GM19452 (cell line): Measurements from ENCODE around the gene PPP2R5C.

Experiments used
- ATAC-seq: cut with Tn5 transposase; IDR thresholded peaks from one replicate; pipeline ENCODE4 v1.9.1; 2021; ENCODE audit not compliant: unreplicated experiment

Gene PPP2R5C

DNA sequence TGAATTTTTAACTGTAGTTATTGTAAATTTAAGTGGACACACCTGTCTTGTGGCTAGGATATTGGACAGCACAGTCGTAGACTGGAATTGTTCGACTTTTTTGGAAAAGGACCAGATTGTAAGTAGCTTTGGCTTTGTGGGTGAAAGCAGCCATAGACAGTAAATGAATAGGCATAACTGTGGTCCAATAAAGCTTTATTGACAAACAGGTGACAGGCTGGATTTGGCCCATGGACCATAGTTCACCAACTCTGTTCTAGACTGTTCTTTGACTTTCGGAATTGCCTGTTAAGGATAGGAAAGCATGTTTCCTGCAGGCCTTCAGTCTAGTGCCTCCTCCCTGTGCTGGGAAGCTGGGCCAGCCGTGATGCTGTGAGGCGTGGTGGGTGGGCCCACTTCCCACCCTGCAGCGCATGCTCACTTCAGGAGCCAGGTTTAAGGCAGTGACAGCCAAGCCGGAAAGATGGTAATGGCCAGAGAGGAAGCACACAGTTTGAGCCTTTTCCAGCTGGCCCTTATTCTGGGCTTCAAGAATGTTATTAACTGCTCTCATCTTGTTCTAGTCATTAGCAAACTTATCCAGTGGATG lies 51.8 kb downstream of the PPP2R5C start:
- no peak for ATAC-seq

DNA sequence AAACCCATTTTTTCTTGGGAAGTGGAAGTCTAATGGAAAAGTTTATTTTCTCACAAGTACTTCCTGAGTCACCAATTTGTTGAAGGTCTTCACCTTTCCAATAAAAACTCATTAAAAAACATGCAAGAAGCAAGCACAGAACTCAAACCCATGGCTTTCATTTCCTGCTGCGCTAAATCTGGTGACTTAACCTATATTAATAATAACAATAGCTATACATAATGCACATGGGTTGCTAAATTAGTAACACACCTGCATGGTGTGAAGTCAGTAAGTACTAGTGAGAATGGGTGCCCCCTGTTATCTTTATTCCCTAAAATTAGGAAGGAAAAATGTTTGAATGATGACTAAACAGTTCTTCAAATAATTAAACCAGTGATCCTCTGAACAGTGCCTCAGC lies 52.3 kb downstream of the PPP2R5C start:
- no peak for ATAC-seq

DNA sequence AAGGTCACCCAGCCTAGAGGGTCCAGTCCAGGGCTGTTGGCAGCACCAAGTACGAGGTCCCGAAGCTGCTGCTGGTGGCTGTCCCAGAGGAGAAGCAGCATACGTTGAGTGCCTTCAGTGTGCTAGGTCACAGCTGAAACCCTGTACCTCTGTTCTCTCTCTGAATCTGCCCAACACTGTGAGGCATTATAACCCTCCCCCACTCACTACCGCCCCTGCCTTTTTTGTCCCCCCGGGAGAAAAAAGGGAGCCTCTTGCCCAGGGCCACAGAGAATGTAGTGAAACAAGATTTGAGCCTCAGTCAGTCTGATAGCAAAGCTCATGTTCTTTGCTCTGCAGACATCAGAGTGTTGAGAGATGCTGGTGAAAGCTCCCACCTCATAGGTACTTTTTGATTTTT lies 53.4 kb downstream of the PPP2R5C start:
- no peak for ATAC-seq

DNA sequence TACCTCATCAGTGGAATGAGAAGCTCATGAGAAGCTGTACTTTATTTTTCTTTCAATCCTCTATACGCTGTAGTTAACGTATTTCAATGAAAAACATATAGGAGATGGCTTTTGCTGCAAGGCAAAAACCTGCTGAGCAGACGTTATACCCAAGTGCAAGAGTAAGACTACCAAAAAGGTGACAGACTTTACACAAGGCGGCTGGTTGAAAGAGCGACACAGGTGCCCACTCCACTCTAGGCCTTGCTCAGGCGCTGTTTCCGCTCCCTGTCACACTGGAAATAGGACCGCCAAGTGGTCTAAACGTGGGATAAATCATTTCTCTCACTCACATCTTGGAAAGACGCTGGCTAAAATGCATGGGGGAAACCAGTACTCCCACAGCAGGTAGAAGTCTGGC lies 54.5 kb downstream of the PPP2R5C start:
- ATAC-seq: no peak

DNA sequence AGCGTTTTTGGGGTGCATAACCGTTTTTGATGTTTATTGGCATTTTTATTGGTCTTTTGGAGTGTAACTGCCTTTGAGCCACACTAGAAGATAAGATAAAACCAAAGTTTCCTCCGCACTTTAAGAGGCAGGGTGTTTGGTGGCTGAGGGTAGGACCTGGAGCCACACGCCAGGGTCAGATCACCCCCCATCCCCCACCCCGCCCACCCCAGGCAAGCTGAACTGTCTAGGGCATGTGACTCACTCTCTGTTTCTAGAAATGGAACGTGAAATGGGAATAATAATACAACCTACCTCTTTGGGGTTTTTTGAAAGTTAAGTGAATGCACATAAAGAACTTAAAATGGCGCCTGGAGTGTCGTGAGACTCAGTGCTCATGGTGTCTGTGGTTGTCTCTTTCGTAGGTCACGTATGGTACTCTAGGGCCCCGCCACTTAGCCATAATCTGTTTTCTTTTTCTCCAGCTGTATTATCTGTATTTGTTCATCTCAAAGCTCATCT lies 56.0 kb downstream of the PPP2R5C start:
- no peak for ATAC-seq

DNA sequence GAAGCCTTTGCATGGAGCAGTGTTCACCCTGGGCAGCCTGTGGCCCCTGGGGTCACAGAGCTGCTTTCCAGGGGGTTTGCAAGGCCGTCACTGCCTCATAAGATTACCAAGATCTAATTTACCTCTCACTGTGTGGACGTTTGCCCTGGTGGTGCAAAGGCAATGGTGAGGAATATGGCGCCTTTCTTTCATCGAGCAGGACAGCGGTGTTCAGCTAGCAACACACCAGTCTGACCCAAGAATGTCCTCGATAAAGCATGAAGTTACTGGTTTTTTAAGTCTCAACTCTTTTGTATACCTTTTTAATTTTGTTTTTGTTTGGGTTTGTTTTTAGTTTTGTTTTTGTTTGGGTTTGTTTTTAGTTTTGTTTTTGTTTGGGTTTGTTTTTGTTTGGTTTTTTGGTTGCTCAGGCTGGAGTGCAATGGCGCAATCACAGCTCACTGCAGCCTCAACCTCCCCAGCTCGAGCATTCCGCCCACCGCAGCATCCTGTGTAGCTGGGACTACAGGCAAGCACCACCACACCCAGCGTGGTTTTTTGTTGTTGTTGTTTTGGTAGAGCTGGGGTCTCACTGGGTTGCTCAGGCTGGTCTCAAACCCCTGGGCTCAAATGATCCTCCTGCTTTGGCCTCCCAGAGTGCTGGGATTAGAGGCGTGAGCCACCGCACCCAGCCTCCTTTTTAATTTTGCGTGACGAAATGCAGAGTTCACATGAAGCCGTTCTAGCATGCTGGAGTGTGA lies 57.9 kb downstream of the PPP2R5C start:
- ATAC-seq: no peak

DNA sequence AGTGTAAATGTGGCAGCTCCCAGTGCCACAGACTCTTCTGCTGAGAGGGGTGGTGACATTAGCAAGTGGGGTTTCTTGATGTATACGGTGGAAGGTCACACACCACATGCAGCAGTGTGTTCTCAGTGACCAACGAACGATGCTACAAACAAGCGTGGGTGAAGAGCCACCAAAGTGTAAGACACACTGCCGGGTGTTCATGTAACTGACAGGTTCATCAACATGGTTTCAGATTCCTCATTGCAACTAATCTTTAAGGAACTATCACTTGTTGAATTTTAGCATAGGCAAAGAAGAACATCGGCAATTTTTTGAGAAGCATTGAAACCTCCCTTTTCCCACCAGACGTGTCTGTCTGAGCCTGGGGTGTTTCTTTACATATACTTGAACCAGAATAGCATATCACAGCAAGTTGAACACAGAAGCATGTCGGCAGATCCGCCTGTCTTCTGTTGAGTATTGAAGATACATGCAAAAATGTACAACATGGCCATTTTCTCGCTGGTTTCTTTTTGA lies 58.8 kb downstream of the PPP2R5C start:
- peak; percentile 31 for ATAC-seq

DNA sequence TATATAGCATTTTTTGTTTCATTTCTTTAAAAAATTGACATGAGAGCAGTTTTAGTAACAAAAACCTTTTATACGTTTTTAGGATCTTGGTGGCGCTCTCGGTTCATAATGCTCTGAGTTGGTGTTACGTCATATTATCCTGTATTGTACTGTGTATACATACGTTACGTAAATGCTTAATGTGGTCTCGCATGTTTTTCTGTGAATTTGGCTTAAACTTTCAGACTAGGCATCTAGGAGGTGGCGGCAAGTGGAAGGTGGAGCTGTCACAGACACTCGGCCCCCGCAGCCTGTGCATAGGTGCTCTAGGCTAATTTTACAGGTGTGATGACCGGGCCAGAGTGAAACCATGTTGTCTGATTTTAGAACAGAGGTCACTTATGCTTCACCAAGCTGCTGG lies 60.0 kb downstream of the PPP2R5C start:
- no peak for ATAC-seq

DNA sequence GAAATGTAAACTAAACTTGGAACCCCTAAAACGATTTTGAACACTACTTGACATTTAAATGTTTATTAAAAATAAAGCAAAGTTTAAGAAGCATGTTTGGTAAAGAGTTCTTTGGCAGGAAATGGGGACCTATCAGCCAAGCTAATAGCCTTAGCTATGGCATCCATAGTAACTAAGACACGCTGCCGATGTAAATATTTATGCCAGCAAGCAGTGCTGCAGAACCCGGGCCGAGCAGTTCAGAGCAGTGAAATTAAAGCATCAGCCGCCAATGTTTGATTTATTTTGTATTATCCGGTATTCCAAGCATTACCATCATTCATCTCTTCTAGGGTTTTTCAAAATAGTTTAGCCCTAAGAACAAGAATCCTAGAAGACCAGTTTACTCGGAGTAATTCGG lies 61.6 kb downstream of the PPP2R5C start:
- no peak for ATAC-seq

DNA sequence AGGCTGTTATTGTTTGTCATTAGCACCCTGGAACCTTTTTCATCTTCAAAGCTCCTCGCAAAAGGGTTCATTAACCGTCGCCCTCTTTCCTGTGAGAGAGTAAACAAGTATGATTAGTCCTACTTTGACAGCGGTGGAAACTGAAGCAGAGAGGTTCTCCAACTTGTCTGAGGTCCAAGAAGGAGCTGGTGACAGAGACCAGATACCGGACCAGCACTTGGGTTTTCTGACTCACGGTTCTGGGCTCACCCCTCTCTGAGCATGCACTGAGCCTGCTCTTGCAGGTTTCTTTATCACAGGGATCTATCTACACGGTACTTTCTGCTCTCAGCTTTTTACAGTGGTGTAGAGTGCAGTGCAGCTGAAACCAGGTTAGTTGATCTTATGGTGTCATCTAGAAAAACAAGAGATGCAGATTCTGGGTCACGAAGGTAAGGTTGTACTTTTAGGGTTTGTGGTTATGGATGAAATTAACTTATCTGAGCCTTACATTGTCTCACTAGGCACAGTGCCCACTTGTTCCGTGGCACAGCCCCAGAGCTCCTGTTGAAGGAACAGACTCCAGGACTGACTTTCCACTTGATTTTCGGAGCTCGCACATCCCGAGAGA lies 62.1 kb downstream of the PPP2R5C start:
- no peak for ATAC-seq

DNA sequence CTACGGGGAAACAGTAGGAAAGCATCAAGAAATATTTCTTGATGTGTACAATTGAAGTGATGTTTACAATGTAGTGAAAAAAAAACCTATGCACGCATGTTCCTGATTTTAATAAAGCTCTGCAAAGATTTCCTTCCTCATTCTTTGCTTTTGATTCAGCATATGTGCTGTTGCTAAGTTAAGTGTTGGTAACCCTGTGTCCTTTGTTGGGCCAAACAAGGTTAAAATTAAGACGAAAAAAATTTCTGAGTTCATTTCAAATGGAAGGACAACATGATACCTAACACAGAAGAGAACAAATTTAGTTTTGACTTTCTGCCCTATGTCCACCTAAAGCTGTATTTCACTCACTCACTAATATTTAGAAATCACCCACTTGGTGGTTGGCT lies 62.8 kb downstream of the PPP2R5C start:
- no peak for ATAC-seq

DNA sequence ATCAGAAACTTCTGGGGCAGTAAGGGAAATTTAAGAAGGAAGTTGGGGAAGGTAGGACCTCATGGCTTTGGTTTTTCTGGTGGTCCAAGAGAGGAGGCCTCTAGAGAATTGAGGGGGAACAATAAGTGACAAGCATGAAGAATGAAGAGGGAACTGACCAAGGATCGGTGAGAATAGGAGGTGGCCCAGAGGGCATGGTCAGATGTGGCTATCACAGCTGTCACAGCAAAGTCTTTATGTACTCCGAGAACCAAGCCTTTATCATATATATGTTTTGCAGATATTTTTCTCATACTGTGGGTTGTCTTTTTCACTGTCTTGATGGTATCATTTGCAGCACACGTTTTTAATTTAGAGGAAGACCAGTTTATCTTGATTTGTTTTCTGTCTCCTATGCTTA lies 64.3 kb downstream of the PPP2R5C start:
- no peak for ATAC-seq

DNA sequence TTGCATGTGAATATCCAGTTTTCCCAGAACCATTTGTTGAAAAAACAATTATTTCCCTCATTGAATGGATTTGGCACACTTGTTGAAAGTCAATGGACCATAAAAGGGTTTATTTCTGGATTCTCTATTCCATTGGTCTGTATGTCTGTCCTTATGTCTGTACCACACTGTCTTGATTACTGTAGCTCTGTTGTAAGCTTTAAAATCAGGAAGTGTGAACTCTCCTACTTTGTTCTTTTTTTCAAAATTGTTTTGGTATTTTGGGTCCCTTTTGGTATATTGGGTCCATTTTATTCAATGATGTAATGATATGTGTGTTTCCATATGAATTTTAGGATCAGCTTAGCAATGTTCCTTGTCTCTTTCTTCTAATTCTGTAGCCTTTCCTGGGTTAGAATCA lies 64.8 kb downstream of the PPP2R5C start:
- no peak for ATAC-seq

DNA sequence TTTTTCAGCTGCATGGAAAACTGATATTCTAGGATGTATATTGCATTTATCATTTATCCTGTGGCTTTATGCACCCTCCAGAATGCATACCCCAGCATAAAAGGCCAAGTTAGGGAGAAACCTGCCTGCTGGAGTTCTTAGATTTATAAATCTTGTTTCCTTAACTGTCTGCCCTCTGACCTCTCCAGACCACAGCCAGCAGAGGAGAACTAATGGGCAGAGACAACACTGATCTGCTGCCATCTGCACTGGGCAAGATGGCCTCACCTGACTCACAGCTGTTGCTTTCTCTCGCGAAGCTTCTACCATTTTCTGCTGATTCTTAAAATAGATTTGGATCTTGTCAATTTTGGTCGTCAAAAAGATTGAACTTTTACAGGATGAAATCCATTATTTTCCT lies 65.8 kb downstream of the PPP2R5C start:
- no peak for ATAC-seq

DNA sequence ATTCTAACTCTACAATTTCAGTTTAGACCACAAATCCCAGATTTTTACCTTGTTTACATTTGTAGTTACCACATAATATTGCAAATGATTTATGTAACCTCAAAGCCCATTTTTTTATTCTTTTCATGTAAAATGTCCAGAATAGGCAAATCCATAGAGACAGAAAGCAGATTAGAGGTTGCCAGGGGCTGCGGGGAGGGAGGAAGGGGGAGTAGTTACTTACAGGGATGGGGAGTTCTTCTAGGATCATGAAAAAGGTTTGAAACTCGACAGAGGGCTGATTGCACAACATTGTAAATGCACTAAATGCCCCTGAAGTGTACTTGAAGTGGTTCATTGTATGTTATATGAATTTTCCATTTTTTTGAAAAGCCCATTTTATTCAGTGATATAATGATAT lies 66.5 kb downstream of the PPP2R5C start:
- ATAC-seq: no peak

DNA sequence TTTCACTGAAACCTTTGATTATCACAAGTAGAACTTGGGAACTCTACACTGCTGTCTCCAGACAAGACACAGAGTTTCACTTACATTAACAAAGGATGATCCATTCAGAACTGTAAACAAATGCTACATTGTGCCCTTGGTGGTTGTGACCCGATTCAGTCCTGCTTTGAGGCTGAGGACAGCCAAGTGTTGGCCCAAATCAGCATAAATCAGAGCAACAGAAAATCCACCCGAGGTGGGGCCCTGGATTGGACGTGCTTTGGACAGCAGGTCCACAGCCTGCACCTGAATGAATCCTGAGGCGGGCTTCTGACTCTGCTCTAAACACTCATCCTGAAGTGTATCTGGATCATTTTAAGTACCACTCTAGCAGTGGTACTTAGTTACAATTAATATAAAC lies 68.8 kb downstream of the PPP2R5C start:
- no peak for ATAC-seq

DNA sequence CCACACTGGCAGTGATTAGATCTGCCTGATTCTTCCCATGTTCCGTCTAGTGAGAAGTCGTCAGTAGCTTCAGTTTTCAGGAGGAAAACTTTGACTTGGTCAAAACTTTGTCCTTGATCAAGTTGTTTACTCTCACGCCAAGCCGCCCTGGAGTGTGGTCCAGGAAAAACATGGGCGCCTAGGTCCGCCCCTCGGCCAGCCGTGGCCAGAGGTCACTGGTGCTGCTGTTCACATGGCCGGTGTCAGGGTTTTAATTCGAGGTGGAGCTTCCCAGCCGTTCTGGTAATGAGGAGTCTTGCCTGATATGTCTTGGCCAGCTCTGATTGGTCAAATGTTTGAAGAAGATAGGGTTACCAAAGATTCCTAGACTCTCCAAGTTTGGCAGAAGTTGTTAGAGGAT lies 71.5 kb downstream of the PPP2R5C start:
- no peak for ATAC-seq

DNA sequence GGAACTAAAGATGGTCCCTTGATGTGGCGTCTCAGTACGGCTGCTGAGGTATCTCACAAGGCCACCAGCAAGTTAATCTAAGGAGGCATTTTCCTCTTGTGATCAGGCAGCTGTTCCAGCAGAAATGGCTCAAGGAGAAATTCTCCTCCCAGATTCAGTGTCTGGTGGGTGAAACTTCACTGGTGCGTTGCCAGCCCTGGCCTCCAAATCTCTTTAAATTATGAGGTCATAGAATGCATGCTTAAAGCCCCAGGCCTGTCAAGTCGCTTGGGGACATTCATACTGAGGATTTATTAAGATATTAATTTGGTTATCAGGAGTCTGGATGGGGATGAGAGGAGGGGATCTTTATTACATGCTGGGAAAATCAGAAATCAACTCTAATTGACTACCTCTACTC lies 72.9 kb downstream of the PPP2R5C start:
- ATAC-seq: no peak

DNA sequence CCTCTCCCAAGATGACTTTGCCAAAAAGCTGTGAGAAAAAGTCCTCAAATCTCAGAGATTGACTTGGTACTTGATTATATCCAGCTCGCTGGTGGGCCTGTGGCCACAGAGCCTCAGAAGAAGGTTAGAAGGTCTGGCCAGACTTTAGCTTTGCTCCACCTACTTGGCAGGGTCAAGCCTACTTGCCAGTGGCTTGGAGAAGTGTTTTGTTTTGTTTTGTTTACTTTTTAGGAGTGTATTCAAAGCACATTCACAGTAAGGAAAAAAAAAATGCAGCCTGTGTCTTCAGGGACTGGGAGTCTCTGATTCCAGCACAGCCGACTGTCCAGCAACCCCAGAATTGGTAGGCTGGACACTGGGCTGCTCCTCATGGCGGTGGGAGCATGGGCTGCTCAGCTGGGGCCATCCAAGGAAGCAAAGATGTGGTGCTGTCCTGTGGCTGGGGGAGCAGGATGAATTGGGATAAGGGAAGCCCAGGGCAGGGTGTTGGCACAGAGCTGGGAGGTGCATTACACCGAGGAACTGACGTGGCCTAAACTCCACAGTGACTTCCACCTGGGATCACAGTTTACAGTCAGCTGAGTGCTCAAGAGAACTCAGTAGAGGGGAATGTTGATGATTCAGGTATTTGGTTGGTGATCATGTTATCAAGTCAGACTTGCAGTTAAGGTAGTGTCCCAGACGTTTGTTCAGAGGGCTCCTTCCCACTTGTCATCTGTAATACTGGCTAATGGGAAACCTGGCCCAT lies 73.5 kb downstream of the PPP2R5C start:
- no peak for ATAC-seq

DNA sequence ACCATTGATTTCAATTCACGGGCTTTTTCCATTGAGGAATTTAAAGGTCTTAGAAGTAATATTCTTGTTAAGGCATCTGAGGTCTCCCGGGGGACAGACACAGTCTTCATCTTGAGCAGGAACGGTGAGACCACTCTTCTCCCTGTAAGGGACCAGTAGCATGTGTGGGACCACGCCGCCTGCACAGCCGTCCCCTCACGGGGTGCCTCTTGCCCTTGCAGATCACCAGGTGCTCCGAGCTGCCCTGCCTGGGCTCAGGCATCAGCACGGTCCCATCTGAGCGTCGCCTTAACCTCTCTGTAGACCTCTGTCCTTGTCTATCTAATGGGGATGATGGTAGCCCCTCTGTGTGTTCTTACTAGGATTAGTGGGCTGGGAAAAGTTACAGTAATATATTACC lies 74.1 kb downstream of the PPP2R5C start:
- ATAC-seq: no peak

DNA sequence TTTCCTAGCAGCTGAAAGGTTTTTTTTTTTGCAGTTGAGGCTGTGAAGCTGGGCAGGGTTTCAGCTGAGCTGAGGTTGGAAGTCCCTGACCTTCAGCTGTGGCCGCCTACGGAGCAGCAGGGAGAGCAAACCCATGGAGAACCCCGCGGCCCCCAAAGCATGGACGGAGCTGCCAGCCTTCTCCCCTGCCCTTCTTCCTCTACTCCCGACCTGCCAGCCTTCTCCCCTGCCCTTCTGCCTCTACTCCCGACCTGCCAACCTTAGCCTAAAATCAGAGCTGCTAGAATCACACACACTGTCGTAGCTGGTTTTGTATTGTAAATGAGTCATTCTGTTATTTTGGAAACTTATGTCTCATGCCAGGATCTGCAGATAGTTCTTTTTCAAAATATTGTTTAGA lies 74.6 kb downstream of the PPP2R5C start:
- no peak for ATAC-seq

DNA sequence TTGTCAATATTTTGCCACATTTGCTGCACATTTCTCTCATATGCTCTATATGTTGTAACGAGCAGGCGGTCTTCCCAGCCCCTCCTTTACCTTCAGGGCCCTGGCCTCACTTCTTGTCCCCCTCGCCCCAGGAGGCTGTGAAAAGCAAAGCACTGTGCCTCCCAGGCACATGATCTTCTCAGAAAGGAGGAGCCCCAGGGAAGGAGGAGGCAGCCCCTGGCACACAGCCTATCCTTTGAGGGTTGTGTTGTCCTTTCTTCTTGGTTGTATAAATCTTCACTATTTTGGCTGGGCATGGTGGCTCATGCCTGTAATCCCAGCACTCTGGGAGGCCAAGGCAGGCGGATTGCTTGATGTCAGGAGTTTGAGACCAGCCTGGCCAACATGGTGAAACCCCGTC lies 77.0 kb downstream of the PPP2R5C start:
- no peak for ATAC-seq
